K562 (cell line): ENCODE data around the gene TOMT. TPM values are rescaled to one million over a fixed set of nuclear protein-coding genes. Genes with fewer than 3 reads are reported as not detected.

Source experiments
- ATAC-seq: fragments of 200-7000 bp; cut with Tn5 transposase; 3 replicates; pipeline ENCODE4 v1.9.1; 2020; ENCODE audit warnings: moderate library complexity
- BruUV-seq: library from RNA; stranded (reverse); fragments of 400-500 nt; replicated peaks from 2 replicates; lab custom pipeline; 2021; lab: Mats Ljungman, UMichigan
- CTCF ChIA-PET: fragments of 300-600 bp; formaldehyde crosslinking; extraction: SDS; loops from one replicate; lab custom pipeline; 2021; ENCODE audit warnings: low intra/inter-chr PET ratio; lab: Yijun Ruan, JAX
- POLR2A ChIA-PET: fragments of 300-600, 350-650 bp; sonication (Branson Sonifier 250); formaldehyde crosslinking; extraction: SDS; loops from one replicate; lab custom pipeline; 2021; ENCODE audit warnings: antibody characterized with exemption, inconsistent platforms; lab: Yijun Ruan, JAX
- DNase-seq, 4 experiments: peaks; one replicate each; pipeline versions ENCODE4 v3.0.0 to v3.0.0-alpha.2; 2011 to 2018; ENCODE audit warnings: low spot score in 3 of 4, mixed read lengths in 3 of 4; ENCODE audit errors: extremely low read depth in 1 of 4
- FAIRE-seq: peaks from 2 replicates; lab custom pipeline; 2011; peaks lifted over from hg19 to GRCh38; lab: Jason Lieb, UNC
- H2AFZ ChIP-seq: 2 replicates; pipeline ENCODE4 v1.6.0; 2011; ENCODE audit warnings: low read depth, low read length, control low read depth, inconsistent platforms
- H3K27ac ChIP-seq: fragments of 200-600 bp; 3 replicates; pipeline ENCODE4 v1.8.0; 2011; ENCODE audit warnings: low read depth, mild to moderate bottlenecking, control low read depth, inconsistent platforms, low read length, moderate library complexity, mixed read lengths; ENCODE audit errors: extremely low read depth
- H3K27me3 ChIP-seq, 2 experiments: fragments of 300-600 bp in 1 of 2; 2 replicates in 1 of 2; 3 replicates in 1 of 2; pipeline versions ENCODE4 v1.6.0 to v1.8.0; 2011; ENCODE audit warnings: inconsistent platforms in 2 of 2, low read length in 2 of 2, mild to moderate bottlenecking in 1 of 2, mixed read lengths in 1 of 2, moderate library complexity in 1 of 2; ENCODE audit not compliant: control insufficient read depth in 2 of 2, insufficient read depth in 2 of 2
- H3K36me3 ChIP-seq: fragments of 300-600 bp; 3 replicates; pipeline ENCODE4 v1.8.0; 2011; ENCODE audit warnings: mild to moderate bottlenecking, low read length, inconsistent platforms; ENCODE audit not compliant: control insufficient read depth, insufficient read depth
- H3K4me1 ChIP-seq, 2 experiments: fragments of 200-600 bp in 1 of 2; replicated peaks in 1 of 2; 2 replicates in 1 of 2; 3 replicates in 1 of 2; pipeline versions ENCODE4 v1.5.1 to v1.8.0; 2011; ENCODE audit warnings: inconsistent platforms in 2 of 2, low read length in 2 of 2, mild to moderate bottlenecking in 1 of 2, mixed read lengths in 1 of 2, moderate library complexity in 1 of 2; ENCODE audit not compliant: control insufficient read depth in 2 of 2, insufficient read depth in 2 of 2
- H3K4me2 ChIP-seq: 2 replicates; pipeline ENCODE4 v1.6.1; 2011; ENCODE audit warnings: low read length, control low read depth, inconsistent platforms, mixed read lengths; ENCODE audit not compliant: insufficient read depth
- H3K4me3 ChIP-seq: fragments of 200-600 bp; sonication (generic), shearing (Covaris generic); 2 replicates; pipeline ENCODE4 v1.5.1; 2016; ENCODE audit warnings: control low read depth, inconsistent platforms
- H3K79me2 ChIP-seq: fragments of 200-600 bp; 3 replicates; pipeline ENCODE4 v1.8.0; 2011; ENCODE audit warnings: low read length, inconsistent platforms; ENCODE audit not compliant: control insufficient read depth, insufficient read depth
- H3K9ac ChIP-seq, 2 experiments: 2 replicates each; pipeline versions ENCODE4 v1.6.0 to v1.6.1; 2011; ENCODE audit warnings: low read depth in 2 of 2, low read length in 2 of 2, control low read depth in 1 of 2, inconsistent platforms in 1 of 2, mild to moderate bottlenecking in 1 of 2, mixed read lengths in 1 of 2; ENCODE audit not compliant: insufficient read depth in 1 of 2
- H3K9me1 ChIP-seq: one replicate; pipeline ENCODE4 v1.6.0; 2011; ENCODE audit warnings: inconsistent platforms, mild to moderate bottlenecking, low read length, moderate library complexity; ENCODE audit not compliant: control insufficient read depth, insufficient read depth
- H3K9me3 ChIP-seq: replicated peaks from 2 replicates; pipeline ENCODE4 v1.5.1; 2011; ENCODE audit warnings: low read depth, low read length, inconsistent platforms; ENCODE audit not compliant: control insufficient read depth, insufficient read depth
- H4K20me1 ChIP-seq: replicated peaks from 2 replicates; pipeline ENCODE4 v1.6.1; 2011; ENCODE audit warnings: low read length, inconsistent platforms, mixed read lengths; ENCODE audit not compliant: control insufficient read depth, insufficient read depth
- HNRNPH1 ChIP-seq: fragments of 200-400 bp; formaldehyde crosslinking; optimal IDR thresholded peaks from 2 replicates; pipeline ENCODE3; 2017; ENCODE audit warnings: low read depth, mild to moderate bottlenecking, low read length, moderate library complexity
- IRF9 ChIP-seq: fragments of 450-650 bp; IDR thresholded peaks from 2 replicates; pipeline ENCODE4 v1.6.1; 2016; ENCODE audit warnings: missing biosample characterization, missing genetic modification characterization
- KLF10 ChIP-seq: fragments of 250-450 bp; sonication (Bioruptor Pico); IDR thresholded peaks from 2 replicates; pipeline ENCODE4 v1.6.1; 2021; ENCODE audit warnings: matching md5 sums
- SRSF9 ChIP-seq: fragments of 200-400 bp; formaldehyde crosslinking; IDR thresholded peaks from 2 replicates; pipeline ENCODE4 v1.6.1; 2017; ENCODE audit warnings: low read depth, low read length, borderline replicate concordance
- ZBTB33 ChIP-seq: sonication (generic); formaldehyde crosslinking; IDR thresholded peaks from 2 replicates; pipeline ENCODE4 v1.8.1; 2023; ENCODE audit warnings: mild to moderate bottlenecking, missing genetic modification reagents
- ZNF507 ChIP-seq: conservative IDR thresholded peaks from 2 replicates; pipeline ENCODE4 v1.6.1; 2017; ENCODE audit warnings: missing genetic modification characterization, missing compliant biosample characterization
- ZSCAN29 ChIP-seq: fragments of 450-650 bp; IDR thresholded peaks from 2 replicates; pipeline ENCODE4 v1.6.1; 2017
- WGBS: fragments of 100-300 bp; shearing (Covaris generic); methylation state at CpG from one replicate; pipeline ENCODE4 v1.1.6; 2016; ENCODE audit warnings: low coverage, mixed read lengths; ENCODE audit not compliant: insufficient coverage; ENCODE audit errors: missing lambda C conversion rate; 5-methylcytosine and 5-hydroxymethylcytosine counted together
- in situ Hi-C: fragments of 300-500 bp; cut with MboI; formaldehyde crosslinking; loops from 4 replicates; pipeline ENCODE4 v1.15.0; 2018; ENCODE audit warnings: inconsistent platforms, mixed read lengths
- intact Hi-C: fragments of 100-400 bp; cut with micrococcal nuclease; formaldehyde crosslinking; loops from 2 replicates; pipeline ENCODE4 v1.14.2; 2022
- polyA plus RNA-seq, 8 experiments: library from polyadenylated mRNA; depleted of rRNA in 4 of 8; stranded (reverse) in 5 of 8; unstranded in 3 of 8; fragments of >200 nt; fragmentation: Nextera tagmentation in 2 of 8; fragmentation: Illumina TruSeq in 1 of 8; extraction: Ambion mirVana in 2 of 8; extraction: Trizol in 1 of 8; gene quantifications; 2 replicates each; pipeline versions ENCODE4 v1.2.1 to v1.2.3, GENCODE V29; 2011 to 2014; ENCODE audit warnings: inconsistent platforms in 1 of 8, missing spikeins in 1 of 8
- total RNA-seq, 7 experiments: library from RNA; depleted of rRNA in 6 of 7; stranded (reverse); fragments of >200 nt in 6 of 7; fragmentation: Illumina TruSeq in 2 of 7; extraction: Trizol in 2 of 7; gene quantifications; 2 replicates each; pipeline versions ENCODE4 v1.2.1 to v1.2.3, GENCODE V29; 2011 to 2021; ENCODE audit warnings: low replicate concordance in 1 of 7

The TOMT gene
- total and polyA plus RNA-seq, 9 of the 15 experiments (the other 6 are each of a cell fraction or from before 2014, with no cell fraction given): not detected

GRCh38 chr11:72075756-72076155, 30.0 kb upstream of the TOMT start:
- Histone ChIP-seq H3K9me1 (peaks cover 4% of the 10 kb centered on the region), H3K9me3 (no peaks in the 10 kb centered on the region), H3K36me3 (peaks cover 24% of the 10 kb centered on the region; the same call in 2 of the 3 replicates), H3K4me3 (no peak overlapping the region), H3K9ac (no peak overlapping the region), H3K4me1 (peaks cover 4 to 15% of the 10 kb centered on the region in 2 experiments; a peak in 4 of 5 replicates), H3K27me3 (no peaks in the 10 kb centered on the region), H2AFZ (no peak overlapping the region), H3K4me2 (no peak overlapping the region), H3K79me2 (peaks cover 88% of the 10 kb centered on the region), H4K20me1 (peaks cover 6% of the 10 kb centered on the region; the same call in 1 of the 2 replicates), H3K27ac (no peak overlapping the region; the same call in 2 of the 3 replicates)
- no TSS peak for BruUV-seq
- no peak for TF ChIP-seq HNRNPH1
- TF ChIP-seq ZBTB33: no peak
- TF ChIP-seq ZSCAN29: no peak
- no peak for TF ChIP-seq KLF10 (CRISPR knock-in tag)
- TF ChIP-seq SRSF9: no peak
- TF ChIP-seq ZNF507 (tag): no peak
- TF ChIP-seq IRF9 (tag): no peak
- CTCF ChIA-PET: interaction anchor here (0.6 kb wide), 1 partner anchor 18 kb away, joined by 3 read pairs; no protein-coding TSS in a partner anchor
- DNase-seq: no peak
- intact Hi-C loops: no loop called here
- no peak for ATAC-seq
- no peak for FAIRE-seq
- 73% methylated on average over 4 of the region's 4 CpGs for WGBS
- in situ Hi-C loops: no loop called here
- POLR2A ChIA-PET: interaction anchor here (0.6 to 1.3 kb wide), 4 partner anchors 10 to 648 kb away, joined by 3 to 4 read pairs (median 3); no protein-coding TSS in a partner anchor
